Measurements from ENCODE around the gene COPZ1. TPM values are rescaled to one million over a fixed set of nuclear protein-coding genes. Genes with fewer than 3 reads are reported as not detected.

Gene COPZ1
- total RNA-seq, 3 donors from 2014 or later (not counting 1 experiment from before 2014, with no cell fraction given) = 66.3 to 83.6 (median 79.7) TPM

DNA sequence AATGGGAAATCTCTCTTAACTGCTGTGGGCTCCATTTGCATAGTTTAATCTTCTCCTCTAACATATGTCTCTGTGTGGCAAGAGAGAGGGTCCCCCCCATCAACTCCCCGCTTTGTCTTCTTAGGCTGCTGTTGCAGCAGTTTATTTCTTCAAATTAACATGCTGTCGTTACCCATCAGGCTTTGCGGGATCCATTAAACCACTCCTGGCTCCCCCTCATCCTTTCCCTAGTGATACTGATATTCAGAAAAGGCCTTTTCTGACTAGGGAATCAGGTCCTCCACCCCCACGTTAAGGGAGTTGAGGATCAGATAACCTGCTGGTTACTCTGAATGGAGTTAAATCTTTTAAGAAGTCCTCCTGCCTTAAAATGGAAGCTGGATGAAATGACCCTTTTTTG, 24.1 kb downstream of the COPZ1 start:
- 95% methylated on average over 4 of the region's 4 CpGs for WGBS (ENCODE audit: insufficient coverage)
- H3K27ac Mint-ChIP-seq = no peak overlapping the region
- H3K36me3 Mint-ChIP-seq = peaks cover 35% of the 10 kb centered on the region

DNA sequence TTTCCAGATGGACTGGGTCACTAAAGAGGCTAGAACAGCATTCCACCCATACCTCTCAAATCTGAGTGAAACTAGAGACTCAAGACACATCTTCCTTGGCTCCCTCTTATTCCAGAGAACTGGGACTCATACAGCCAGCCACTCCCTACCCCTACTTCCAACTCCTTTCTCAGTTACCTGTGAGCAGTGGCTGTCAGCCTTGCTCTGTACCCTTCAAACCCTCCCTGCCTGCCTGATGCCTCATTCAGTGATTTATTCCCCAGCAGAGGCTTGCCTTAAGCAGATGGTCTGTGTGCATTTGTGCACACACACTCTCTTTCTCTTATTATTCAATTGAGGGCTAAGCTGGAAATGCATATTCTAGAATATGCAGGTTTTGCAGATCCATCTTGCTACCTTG, 24.7 kb downstream of the COPZ1 start:
- Histone ChIP-seq H3K4me3 (ENCODE audit: low read length) (no peak overlapping the region), H3K36me3 (ENCODE audit: control insufficient read depth, insufficient read depth, low read length) (peaks cover 70% of the 10 kb centered on the region), H3K9me3 (ENCODE audit: control insufficient read depth, insufficient read depth, low read length) (no peaks in the 10 kb centered on the region), H3K4me1 (ENCODE audit: control insufficient read depth, insufficient read depth, low read length) (peaks cover 4% of the 10 kb centered on the region), H3K27me3 (ENCODE audit: control insufficient read depth, insufficient read depth, low read length) (no peaks in the 10 kb centered on the region), H3K27ac (ENCODE audit: low read length) (no peak overlapping the region)
- H3K36me3 Mint-ChIP-seq = peaks cover 35% of the 10 kb centered on the region
- H3K9me3 Mint-ChIP-seq = no peaks in the 10 kb centered on the region
- intact Hi-C loops (cut with micrococcal nuclease) = no loop called here
- H3K27me3 Mint-ChIP-seq (ENCODE audit: low read depth in 2 of 2) = no peaks in the 10 kb centered on the region
- peaks cover 4 to 8% of the 10 kb centered on the region in 2 donors for H3K4me1 Mint-ChIP-seq
- no peak for ATAC-seq
- no peak overlapping the region for H3K4me3 Mint-ChIP-seq
- H3K27ac Mint-ChIP-seq = no peak overlapping the region
- no peak for DNase-seq
- TF ChIP-seq, protein P1, sequence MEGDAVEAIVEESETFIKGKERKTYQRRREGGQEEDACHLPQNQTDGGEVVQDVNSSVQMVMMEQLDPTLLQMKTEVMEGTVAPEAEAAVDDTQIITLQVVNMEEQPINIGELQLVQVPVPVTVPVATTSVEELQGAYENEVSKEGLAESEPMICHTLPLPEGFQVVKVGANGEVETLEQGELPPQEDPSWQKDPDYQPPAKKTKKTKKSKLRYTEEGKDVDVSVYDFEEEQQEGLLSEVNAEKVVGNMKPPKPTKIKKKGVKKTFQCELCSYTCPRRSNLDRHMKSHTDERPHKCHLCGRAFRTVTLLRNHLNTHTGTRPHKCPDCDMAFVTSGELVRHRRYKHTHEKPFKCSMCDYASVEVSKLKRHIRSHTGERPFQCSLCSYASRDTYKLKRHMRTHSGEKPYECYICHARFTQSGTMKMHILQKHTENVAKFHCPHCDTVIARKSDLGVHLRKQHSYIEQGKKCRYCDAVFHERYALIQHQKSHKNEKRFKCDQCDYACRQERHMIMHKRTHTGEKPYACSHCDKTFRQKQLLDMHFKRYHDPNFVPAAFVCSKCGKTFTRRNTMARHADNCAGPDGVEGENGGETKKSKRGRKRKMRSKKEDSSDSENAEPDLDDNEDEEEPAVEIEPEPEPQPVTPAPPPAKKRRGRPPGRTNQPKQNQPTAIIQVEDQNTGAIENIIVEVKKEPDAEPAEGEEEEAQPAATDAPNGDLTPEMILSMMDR (IDR thresholded peaks at IDR 0.05) = no peak

More for the DNA sequence above, 24.1 kb downstream of the COPZ1 start:
- Histone ChIP-seq H3K27me3 (ENCODE audit: control insufficient read depth, insufficient read depth, low read length) (no peaks in the 10 kb centered on the region), H3K36me3 (ENCODE audit: control insufficient read depth, insufficient read depth, low read length) (peaks cover 71% of the 10 kb centered on the region), H3K4me3 (ENCODE audit: low read length) (no peak overlapping the region), H3K27ac (ENCODE audit: low read length) (no peak overlapping the region), H3K9me3 (ENCODE audit: control insufficient read depth, insufficient read depth, low read length) (no peaks in the 10 kb centered on the region), H3K4me1 (ENCODE audit: control insufficient read depth, insufficient read depth, low read length) (peaks cover 4% of the 10 kb centered on the region)
- no peak for ATAC-seq
- Mint-ChIP-seq H3K27me3 (ENCODE audit: low read depth in 2 of 2) (no peaks in the 10 kb centered on the region), H3K4me3 (no peak overlapping the region), H3K4me1 (peaks cover 4 to 8% of the 10 kb centered on the region in 2 donors), H3K9me3 (no peaks in the 10 kb centered on the region)
- intact Hi-C loops (cut with micrococcal nuclease) = no loop called here
- TF ChIP-seq, protein P1 (IDR thresholded peaks at IDR 0.05) = no peak
- no peak for DNase-seq

DNA sequence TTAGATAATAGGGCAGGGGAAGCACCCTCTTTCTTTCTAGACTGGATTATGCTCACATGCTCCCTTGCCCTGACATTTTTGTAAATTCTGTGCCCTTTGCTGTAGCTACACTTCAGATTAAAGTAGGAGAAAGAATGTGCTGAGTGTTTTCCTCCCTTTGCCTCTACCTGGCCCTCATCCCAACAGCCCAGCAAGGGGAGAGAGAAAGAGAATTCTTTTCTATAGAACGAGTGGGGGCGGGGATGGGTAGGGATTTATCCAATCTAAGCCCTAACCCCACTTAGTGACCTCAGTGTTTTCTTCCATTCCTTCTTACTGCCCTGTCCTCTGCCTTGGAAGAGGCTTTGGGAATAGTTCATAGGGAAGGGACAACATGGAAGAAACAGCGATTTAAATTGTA, 25.8 kb downstream of the COPZ1 start:
- Histone ChIP-seq H3K4me3 (ENCODE audit: low read length) (no peak overlapping the region), H3K4me1 (ENCODE audit: control insufficient read depth, insufficient read depth, low read length) (peaks cover 4% of the 10 kb centered on the region), H3K27ac (ENCODE audit: low read length) (no peak overlapping the region), H3K9me3 (ENCODE audit: control insufficient read depth, insufficient read depth, low read length) (no peaks in the 10 kb centered on the region), H3K36me3 (ENCODE audit: control insufficient read depth, insufficient read depth, low read length) (peaks cover 62% of the 10 kb centered on the region), H3K27me3 (ENCODE audit: control insufficient read depth, insufficient read depth, low read length) (no peaks in the 10 kb centered on the region)
- H3K4me1 Mint-ChIP-seq = peaks cover 0 to 8% of the 10 kb centered on the region in 2 donors
- intact Hi-C loops (cut with micrococcal nuclease) = no loop called here
- H3K9me3 Mint-ChIP-seq = no peaks in the 10 kb centered on the region
- no peak overlapping the region for H3K27ac Mint-ChIP-seq
- peaks cover 29% of the 10 kb centered on the region for H3K36me3 Mint-ChIP-seq
- ATAC-seq = no peak
- TF ChIP-seq, protein P1 (IDR thresholded peaks at IDR 0.05) = no peak
- no peak overlapping the region for H3K4me3 Mint-ChIP-seq
- no peak for DNase-seq
- H3K27me3 Mint-ChIP-seq (ENCODE audit: low read depth in 2 of 2) = no peaks in the 10 kb centered on the region
- 100% methylated on average over 1 of the region's 3 CpGs for WGBS (ENCODE audit: insufficient coverage)

DNA sequence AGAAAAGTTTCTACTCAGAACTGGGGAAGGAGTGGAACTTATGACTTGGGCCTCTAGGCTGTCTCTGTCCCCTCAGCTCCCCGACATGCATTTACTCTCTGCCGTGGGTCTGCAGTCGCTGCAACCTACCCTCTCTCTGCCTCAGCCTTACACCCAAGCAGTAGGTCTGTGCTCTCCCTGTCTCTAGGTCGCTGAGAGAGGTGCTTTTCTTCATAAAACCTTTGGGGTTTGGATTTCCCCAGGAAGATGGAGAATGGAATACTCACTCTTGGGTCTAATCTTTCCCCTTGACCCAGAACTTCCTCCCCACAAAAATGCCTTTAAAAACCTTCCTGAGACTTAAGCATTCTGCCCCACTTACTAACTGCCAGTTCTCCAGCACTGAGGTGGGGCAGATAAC, 26.4 kb downstream of the COPZ1 start:
- Histone ChIP-seq H3K9me3 (ENCODE audit: control insufficient read depth, insufficient read depth, low read length) (no peaks in the 10 kb centered on the region), H3K4me1 (ENCODE audit: control insufficient read depth, insufficient read depth, low read length) (peaks cover 4% of the 10 kb centered on the region), H3K27ac (ENCODE audit: low read length) (no peak overlapping the region), H3K36me3 (ENCODE audit: control insufficient read depth, insufficient read depth, low read length) (peaks cover 58% of the 10 kb centered on the region), H3K27me3 (ENCODE audit: control insufficient read depth, insufficient read depth, low read length) (no peaks in the 10 kb centered on the region), H3K4me3 (ENCODE audit: low read length) (no peak overlapping the region)
- DNase-seq = no peak
- intact Hi-C loops (cut with micrococcal nuclease) = no loop called here
- no peak for ATAC-seq
- H3K27me3 Mint-ChIP-seq (ENCODE audit: low read depth in 2 of 2) = no peaks in the 10 kb centered on the region
- no peak overlapping the region for H3K27ac Mint-ChIP-seq
- WGBS (ENCODE audit: insufficient coverage) = 91% methylated on average over 3 of the region's 4 CpGs
- no peak overlapping the region for H3K4me3 Mint-ChIP-seq
- no peaks in the 10 kb centered on the region for H3K9me3 Mint-ChIP-seq
- TF ChIP-seq, protein P1 (IDR thresholded peaks at IDR 0.05) = no peak
- peaks cover 29% of the 10 kb centered on the region for H3K36me3 Mint-ChIP-seq
- H3K4me1 Mint-ChIP-seq = peaks cover 0 to 8% of the 10 kb centered on the region in 2 donors
